GM21737 (cell line): ENCODE results near the gene PABPC1L2A.
"Not testable (repeated sequence)": the region's sequence is repeated elsewhere in the genome, so short reads cannot be mapped to it uniquely, and the experiment has no call there.

Experiments
- ATAC-seq: cut with Tn5 transposase; IDR thresholded peaks from one replicate; pipeline ENCODE4 v1.9.1; 2021; ENCODE audit warnings: mild to moderate bottlenecking, moderate library complexity; ENCODE audit not compliant: unreplicated experiment

The PABPC1L2A gene

GRCh38 chrX:73079024-73079562 is at the start of gene PABPC1L2A:
TSS of gene PABPC1L2A (minus strand) at chrX:73079512. CDS start at chrX:73079386, 126 bp downstream.
- ATAC-seq: not testable (repeated sequence)

GRCh38 chrX:73127700-73128241 is 48.5 kb upstream of the PABPC1L2A start:
- ATAC-seq: no peak

DNA sequence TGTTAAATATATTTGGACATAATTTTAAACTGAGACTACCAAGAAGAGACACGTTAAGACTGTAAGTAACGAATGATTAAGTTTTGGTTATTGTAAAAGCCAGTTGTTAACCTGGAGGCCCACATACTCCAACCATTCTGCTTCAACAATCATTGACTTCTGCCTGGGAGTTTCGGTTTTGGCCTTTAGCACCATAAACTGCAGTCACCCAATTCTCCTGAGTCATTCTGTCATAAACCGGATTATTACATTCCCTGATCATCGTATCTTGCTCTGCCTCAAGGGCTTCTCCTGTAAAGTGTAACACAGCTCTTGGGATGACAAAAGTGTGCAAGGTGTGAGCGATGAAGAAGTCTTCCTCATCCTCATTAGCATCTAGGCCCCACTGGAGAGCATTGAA is 46.9 kb upstream of the PABPC1L2A start:
- ATAC-seq: no peak

DNA sequence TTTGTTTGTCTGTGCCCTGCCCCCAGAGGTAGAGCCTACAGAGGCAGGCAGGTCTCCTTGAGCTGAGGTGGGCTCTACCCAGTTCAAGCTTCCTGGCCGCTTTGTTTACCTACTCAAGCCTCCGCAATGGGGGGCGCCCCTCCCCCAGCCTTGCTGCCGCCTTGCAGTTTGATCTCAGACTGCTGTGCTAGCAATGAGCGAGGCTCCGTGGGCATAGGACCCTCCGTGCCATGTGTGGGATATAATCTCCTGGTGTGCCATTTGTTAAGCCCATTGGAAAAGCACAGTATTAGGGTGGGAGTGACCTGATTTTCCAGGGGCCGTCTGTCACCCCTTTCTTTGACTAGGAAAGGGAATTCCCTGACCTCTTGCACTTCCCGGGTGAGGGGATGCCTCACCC is 20.2 kb upstream of the PABPC1L2A start:
- not testable (repeated sequence) for ATAC-seq

DNA sequence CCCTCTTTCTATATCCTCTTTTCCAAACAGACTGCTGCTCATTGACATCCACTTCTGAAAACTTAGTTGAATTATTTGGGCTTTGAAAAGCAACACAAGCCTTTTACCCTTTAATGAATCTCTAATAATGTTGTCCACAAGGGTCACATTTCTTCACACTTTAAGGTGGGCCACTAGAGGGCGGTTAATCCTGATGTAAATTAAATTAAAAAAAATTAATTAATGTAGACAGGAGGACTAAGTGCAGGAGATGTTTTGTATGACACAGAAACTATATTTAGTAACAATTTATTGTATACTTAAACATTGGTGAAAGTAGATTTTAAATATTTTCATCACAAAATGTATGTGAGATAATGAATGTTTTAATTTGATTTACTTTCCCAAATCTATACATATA is 7.5 kb upstream of the PABPC1L2A start:
- ATAC-seq: not testable (repeated sequence)

DNA sequence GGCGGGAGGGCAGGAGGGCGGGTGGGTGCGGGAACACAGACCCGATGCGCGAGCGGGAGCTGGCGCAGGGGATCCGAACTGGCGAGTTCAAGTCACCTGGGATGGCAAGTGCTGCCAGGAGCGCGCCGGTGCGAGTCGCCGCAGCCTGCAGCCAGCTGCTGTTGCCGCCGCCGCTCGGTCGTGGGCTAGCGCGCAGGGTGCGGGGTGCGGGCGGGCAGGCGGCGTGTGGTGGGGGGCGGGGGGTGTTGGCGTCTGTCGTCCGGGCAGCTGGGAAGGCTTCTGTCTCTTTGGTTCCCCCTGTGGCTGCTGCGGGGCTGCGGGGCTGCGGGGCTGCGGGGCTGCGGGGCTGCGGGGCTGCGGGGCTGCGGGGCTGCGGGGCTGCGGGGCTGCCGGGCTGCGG is 572 bp upstream of the PABPC1L2A start:
- ATAC-seq: not testable (repeated sequence)

DNA sequence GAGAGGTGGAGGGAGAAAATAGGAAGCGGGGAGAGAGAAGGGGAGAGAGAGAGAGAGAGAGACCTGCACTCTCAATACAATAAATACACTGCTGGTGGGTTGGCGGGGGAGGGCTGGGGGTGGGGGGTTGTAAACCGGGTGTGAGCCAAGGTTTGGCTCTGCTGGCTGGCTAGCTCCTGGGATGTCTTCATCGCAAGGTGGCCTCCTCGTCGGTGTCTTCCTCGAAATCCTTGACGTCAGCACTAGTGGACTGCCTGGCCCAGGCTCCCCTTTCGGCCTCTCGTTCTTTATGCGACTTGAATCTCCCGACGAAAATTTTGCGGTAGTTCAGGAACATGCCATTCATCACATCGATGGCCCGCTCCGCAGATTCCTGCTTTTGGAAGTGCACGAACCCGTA is 715 bp downstream of the PABPC1L2A start:
- not testable (repeated sequence) for ATAC-seq

- no peak for ATAC-seq
Measured at GRCh38 chrX:73076838-73077237, 2.5 kb downstream of the PABPC1L2A start.

DNA sequence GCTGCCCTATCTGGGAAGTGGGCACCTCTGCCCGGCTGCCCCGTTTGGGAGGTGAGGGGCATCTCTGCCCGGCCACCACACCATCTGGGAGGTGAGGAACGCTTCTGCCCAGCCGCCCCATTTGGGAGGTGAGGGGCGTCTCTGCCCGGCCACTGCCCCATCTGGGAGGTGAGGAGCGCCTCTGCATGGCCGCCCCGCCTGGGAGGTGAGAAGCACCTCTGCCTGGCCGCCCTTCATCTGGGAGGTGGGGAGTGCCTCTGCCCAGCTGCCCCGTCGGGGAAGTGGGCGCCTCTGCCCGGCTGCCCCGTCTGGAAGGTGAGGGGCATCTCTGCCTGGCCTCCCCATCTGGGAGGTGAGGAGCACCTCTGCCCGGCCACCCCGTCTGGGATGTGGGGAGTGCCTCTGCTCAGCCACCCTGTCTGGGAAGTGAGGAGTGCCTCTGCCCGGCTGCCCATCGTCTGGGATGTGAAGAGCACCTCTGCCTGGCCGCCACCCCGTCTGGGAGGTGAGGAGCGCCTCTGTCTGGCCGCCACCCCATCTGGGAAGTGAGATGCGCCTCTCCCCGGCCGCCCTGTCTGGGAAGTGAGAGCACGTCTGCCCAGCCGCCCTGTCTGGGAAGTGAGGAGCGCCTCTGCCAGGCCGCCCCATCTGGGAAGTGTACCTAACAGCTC is 9.8 kb downstream of the PABPC1L2A start:
- ATAC-seq: no peak

DNA sequence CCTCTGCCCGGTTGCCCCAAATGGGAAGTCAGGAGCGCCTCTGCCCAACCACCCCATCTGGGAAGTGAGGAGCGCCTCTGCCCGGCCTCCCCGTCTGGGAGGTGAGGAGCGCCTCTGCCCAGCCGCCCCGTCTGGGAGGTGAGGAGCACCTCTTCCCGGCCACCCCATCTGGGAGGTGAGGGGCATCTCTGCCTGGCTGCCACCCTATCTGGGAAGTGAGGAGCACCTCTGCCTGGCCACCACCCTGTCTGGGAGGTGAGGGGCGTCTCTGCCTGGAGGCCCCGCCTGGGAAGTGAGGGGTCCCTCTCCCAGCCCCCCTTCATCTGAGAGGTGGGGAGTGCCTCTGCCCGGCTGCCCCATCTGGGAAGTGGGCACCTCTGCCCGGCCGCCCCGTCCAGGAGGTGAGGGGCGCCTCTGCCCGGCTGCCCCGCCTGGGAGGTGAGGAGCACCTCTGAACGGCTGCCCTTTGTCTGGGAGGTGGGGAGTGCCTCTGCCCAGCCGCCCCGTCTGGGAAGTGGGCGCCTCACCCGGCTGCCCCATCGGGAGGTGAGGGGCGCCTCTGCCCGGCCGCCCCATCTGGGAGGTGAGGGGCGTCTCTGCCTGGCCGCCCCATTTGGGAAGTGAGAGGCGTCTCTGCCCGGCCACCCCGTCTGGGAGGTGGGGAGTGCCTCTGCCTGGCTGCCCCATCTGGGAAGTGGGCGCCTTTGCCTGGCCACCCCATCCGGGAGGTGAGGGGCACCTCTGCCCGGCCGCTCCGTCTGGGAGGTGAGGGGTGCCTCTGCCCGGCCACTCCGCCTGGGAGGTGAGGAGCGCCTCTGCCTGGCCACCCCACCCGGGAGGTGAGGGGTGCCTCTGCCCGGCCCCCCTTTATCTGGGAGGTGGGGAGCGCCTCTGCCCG is 10.6 kb downstream of the PABPC1L2A start:
- ATAC-seq: no peak

DNA sequence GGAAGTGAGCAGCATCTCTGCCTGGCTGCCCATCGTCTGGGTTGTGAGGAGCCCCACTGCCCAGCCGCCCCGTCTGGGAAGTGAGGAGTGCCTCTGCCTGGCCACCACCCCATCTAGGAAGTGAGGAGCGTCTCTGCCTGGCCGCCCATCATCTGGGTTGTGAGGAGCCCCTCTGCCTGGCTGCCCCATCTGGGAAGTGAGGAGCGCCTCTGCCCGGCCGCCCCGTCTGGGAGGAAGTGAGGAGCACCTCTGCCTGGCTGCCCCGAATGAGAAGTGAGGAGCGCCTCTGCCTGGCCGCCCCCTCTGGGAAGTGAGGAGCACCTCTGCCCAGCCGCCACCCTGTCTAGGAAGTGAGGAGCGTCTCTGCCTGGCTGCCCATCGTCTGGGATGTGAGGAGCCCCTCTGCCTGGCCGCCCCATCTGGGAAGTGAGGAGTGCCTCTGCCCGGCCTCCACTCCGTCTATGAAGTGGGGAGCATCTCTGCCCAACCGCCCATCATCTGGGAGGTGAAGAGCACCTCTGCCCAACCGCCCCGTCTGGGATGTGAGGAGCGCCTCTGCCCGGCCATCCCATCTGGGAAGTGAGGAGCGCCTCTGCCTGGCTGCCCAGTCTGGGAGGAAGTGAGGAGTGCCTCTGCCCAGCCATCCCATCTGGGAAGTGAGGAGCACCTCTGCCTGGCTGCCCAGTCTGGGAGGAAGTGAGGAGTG is 11.4 kb downstream of the PABPC1L2A start:
- not testable (repeated sequence) for ATAC-seq

DNA sequence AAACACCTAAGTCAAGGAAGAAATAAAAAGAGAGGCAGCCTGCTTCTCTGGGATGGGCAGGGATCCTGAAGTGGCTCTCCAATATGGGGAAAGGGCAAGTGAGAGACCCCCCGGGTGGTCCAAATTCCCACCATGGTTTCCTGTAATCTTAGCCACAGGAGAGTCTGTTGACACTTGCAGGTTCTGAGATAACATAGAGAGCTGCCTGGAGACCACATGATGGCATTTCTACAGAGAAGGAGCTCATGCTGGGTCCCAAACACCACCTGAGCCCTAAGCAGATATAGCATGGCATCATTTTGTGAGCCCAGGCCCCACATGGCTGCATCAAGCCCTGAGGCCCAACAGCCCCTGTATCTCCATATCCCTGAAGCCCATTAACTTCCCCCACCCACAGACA is 50.4 kb downstream of the PABPC1L2A start:
- no peak for ATAC-seq
